Parathyroid adenoma (tissue), 2 donors: ENCODE measurements around the gene ENPP6.

ENCODE experiments used
- H2AFZ ChIP-seq: fragments of 300-600 bp; sonication (generic); one replicate; pipeline ENCODE4 v1.7.0; 2017; ENCODE audit warnings: antibody characterized with exemption, mild to moderate bottlenecking
- H3K27ac ChIP-seq: fragments of 300-600 bp; sonication (generic); one replicate; pipeline ENCODE4 v1.7.0; 2017
- H3K27me3 ChIP-seq: fragments of 300-600 bp; sonication (generic); one replicate; pipeline ENCODE4 v1.7.0; 2017; ENCODE audit warnings: low read length; ENCODE audit not compliant: control insufficient read depth, insufficient read depth
- H3K36me3 ChIP-seq: fragments of 300-600 bp; sonication (generic); one replicate; pipeline ENCODE4 v1.7.0; 2017; ENCODE audit warnings: low read length; ENCODE audit not compliant: control insufficient read depth, insufficient read depth
- H3K4me1 ChIP-seq: fragments of 300-600 bp; sonication (generic); one replicate; pipeline ENCODE4 v1.7.0; 2017; ENCODE audit warnings: control low read depth
- H3K4me2 ChIP-seq: fragments of 300-600 bp; sonication (generic); one replicate; pipeline ENCODE4 v1.7.0; 2017; ENCODE audit warnings: low read length
- H3K4me3 ChIP-seq: fragments of 300-600 bp; sonication (generic); one replicate; pipeline ENCODE4 v1.7.0; 2017; ENCODE audit warnings: low read depth, low read length
- H3K79me2 ChIP-seq: fragments of 300-600 bp; sonication (generic); one replicate; pipeline ENCODE4 v1.7.0; 2017; ENCODE audit warnings: control low read depth
- H3K9ac ChIP-seq: fragments of 300-600 bp; sonication (generic); one replicate; pipeline ENCODE4 v1.7.0; 2017; ENCODE audit warnings: mild to moderate bottlenecking
- H3K9me3 ChIP-seq: fragments of 300-600 bp; sonication (generic); one replicate; pipeline ENCODE4 v1.7.0; 2017; ENCODE audit warnings: low read length; ENCODE audit not compliant: control insufficient read depth
- CTCF ChIP-seq: fragments of 300-600 bp; sonication (generic); IDR thresholded peaks from one replicate; pipeline ENCODE4 v1.7.0; 2017; ENCODE audit warnings: antibody characterized with exemption, mild to moderate bottlenecking
- donor health status: primary hyperparathyroidism.

Gene ENPP6

GRCh38 chr4:184217634-184218033 is at the start of gene ENPP6:
Gene ENPP6 (minus strand): TSS chr4:184217873. CDS start chr4:184217819, 54 bp downstream.
- Histone ChIP-seq H3K4me2 (no peak within 1 kb of the TSS), H3K9me3 (no peaks in the 10 kb centered on the region), H3K27me3 (no peaks in the 10 kb centered on the region), H3K9ac (no peak within 1 kb of the TSS), H3K4me3 (no peak within 1 kb of the TSS), H3K4me1 (no peaks in the 10 kb centered on the region), H3K27ac (no peak within 1 kb of the TSS), H3K36me3 (no peaks in the 10 kb centered on the region), H2AFZ (no peak within 1 kb of the TSS), H3K79me2 (no peaks in the 10 kb centered on the region)
- TF ChIP-seq CTCF: no peak

GRCh38 chr4:184267206-184267608 is 49.5 kb upstream of the ENPP6 start:
- H3K27ac ChIP-seq: no peak overlapping the region
- H3K4me3 ChIP-seq: no peak overlapping the region
- peaks cover 11% of the 10 kb centered on the region for H3K4me1 ChIP-seq
- H2AFZ ChIP-seq: no peak overlapping the region
- no peak overlapping the region for H3K4me2 ChIP-seq
- no peaks in the 10 kb centered on the region for H3K9me3 ChIP-seq
- no peaks in the 10 kb centered on the region for H3K36me3 ChIP-seq
- H3K9ac ChIP-seq: no peak overlapping the region
- TF ChIP-seq CTCF: no peak
- no peaks in the 10 kb centered on the region for H3K27me3 ChIP-seq
- no peaks in the 10 kb centered on the region for H3K79me2 ChIP-seq

GRCh38 chr4:184265546-184266351 is 48.1 kb upstream of the ENPP6 start:
- H3K27ac ChIP-seq: peak overlapping the region; percentile 82

GRCh38 chr4:184263910-184264732 is 46.4 kb upstream of the ENPP6 start:
- no peak overlapping the region for H3K27ac ChIP-seq
- H3K4me1 ChIP-seq: peaks cover 3% of the 10 kb centered on the region
- H3K4me3 ChIP-seq: no peak overlapping the region
- TF ChIP-seq CTCF: peak; percentile 73
- H3K4me2 ChIP-seq: no peak overlapping the region
- peak overlapping the region; percentile 38 for H2AFZ ChIP-seq
- H3K79me2 ChIP-seq: no peaks in the 10 kb centered on the region
- H3K9ac ChIP-seq: no peak overlapping the region
- H3K9me3 ChIP-seq: no peaks in the 10 kb centered on the region
- no peaks in the 10 kb centered on the region for H3K36me3 ChIP-seq
- no peaks in the 10 kb centered on the region for H3K27me3 ChIP-seq

More at GRCh38 chr4:184265546-184266351, 48.1 kb upstream of the ENPP6 start:
- TF ChIP-seq CTCF: no peak
- H3K9me3 ChIP-seq: no peaks in the 10 kb centered on the region
- peak overlapping the region; percentile 58 for H2AFZ ChIP-seq
- H3K9ac ChIP-seq: no peak overlapping the region
- peak overlapping the region; percentile 92 for H3K4me2 ChIP-seq
- no peaks in the 10 kb centered on the region for H3K36me3 ChIP-seq
- H3K27me3 ChIP-seq: no peaks in the 10 kb centered on the region
- H3K79me2 ChIP-seq: no peaks in the 10 kb centered on the region
- peaks cover 3% of the 10 kb centered on the region for H3K4me1 ChIP-seq
- H3K4me3 ChIP-seq: peak overlapping the region; percentile 61
